ENCODE results near the gene FHL3.
"Not testable (repeated sequence)": the region's sequence is repeated elsewhere in the genome, so short reads cannot be mapped to it uniquely, and the experiment has no call there.

The FHL3 gene

GRCh38 chr1:38034871-38035270, 29.6 kb upstream of the FHL3 start:
- no peak for DNase-seq

GRCh38 chr1:38032992-38033391, 27.7 kb upstream of the FHL3 start:
- DNase-seq = not testable (repeated sequence)

GRCh38 chr1:38031513-38031866, 26.2 kb upstream of the FHL3 start:
- no peak for DNase-seq

- DNase-seq = no peak
Measured at GRCh38 chr1:38030596-38031512, 25.5 kb upstream of the FHL3 start.

GRCh38 chr1:38029685-38030511, 24.6 kb upstream of the FHL3 start:
- DNase-seq = peak; percentile 86

GRCh38 chr1:38029081-38029681, 23.9 kb upstream of the FHL3 start:
- DNase-seq = peak; percentile 31

- DNase-seq = no peak
Measured at GRCh38 chr1:38028671-38029070, 23.4 kb upstream of the FHL3 start.

- peak; percentile 72 for DNase-seq
Measured at GRCh38 chr1:38028105-38028591, 22.8 kb upstream of the FHL3 start.

GRCh38 chr1:38027201-38028104, 22.1 kb upstream of the FHL3 start:
- DNase-seq = no peak

- DNase-seq = peak; percentile 56
Measured at GRCh38 chr1:38026592-38027200, 21.4 kb upstream of the FHL3 start.

GRCh38 chr1:38025664-38026063, 20.4 kb upstream of the FHL3 start:
- DNase-seq = no peak

GRCh38 chr1:38025233-38025632, 19.9 kb upstream of the FHL3 start:
- DNase-seq = no peak

GRCh38 chr1:38022810-38023209, 17.5 kb upstream of the FHL3 start:
- no peak for DNase-seq

GRCh38 chr1:38021969-38022368, 16.7 kb upstream of the FHL3 start:
- no peak for DNase-seq

GRCh38 chr1:38020396-38020795, 15.1 kb upstream of the FHL3 start:
- DNase-seq = no peak

GRCh38 chr1:38018864-38019343, 13.6 kb upstream of the FHL3 start:
- DNase-seq = peak; percentile 26

- DNase-seq = no peak
Measured at GRCh38 chr1:38015978-38016725, 10.8 kb upstream of the FHL3 start.

- DNase-seq = no peak
Measured at GRCh38 chr1:38014724-38015424, 9.6 kb upstream of the FHL3 start.

GRCh38 chr1:38014171-38014570, 8.9 kb upstream of the FHL3 start:
- DNase-seq = no peak

GRCh38 chr1:38013227-38013622, 7.9 kb upstream of the FHL3 start:
- DNase-seq = no peak
